Non-pigmented ciliary epithelial cell (primary cell): ENCODE results near the gene PIGN.
"Not testable (repeated sequence)": the region's sequence is repeated elsewhere in the genome, so short reads cannot be mapped to it uniquely, and the experiment has no call there.

Source experiments
- DNase-seq: peaks from one replicate; pipeline ENCODE4 v3.0.0-alpha.2; 2010; ENCODE audit warnings: low read depth

The PIGN gene

GRCh38 chr18:62061821-62062478, 124.9 kb downstream of the PIGN start:
- DNase-seq, result no peak

GRCh38 chr18:62060820-62061219, 126.0 kb downstream of the PIGN start:
- DNase-seq, result no peak

GRCh38 chr18:62054929-62055498, 131.8 kb downstream of the PIGN start:
- DNase-seq, result no peak

- no peak for DNase-seq
Measured at GRCh38 chr18:62048279-62048678, 138.6 kb downstream of the PIGN start.

- no peak for DNase-seq
Measured at GRCh38 chr18:62045316-62045715, 141.5 kb downstream of the PIGN start.

- no peak for DNase-seq
Measured at GRCh38 chr18:62044490-62045000, 142.3 kb downstream of the PIGN start.

GRCh38 chr18:62037989-62038778, 148.7 kb downstream of the PIGN start:
- DNase-seq, result no peak

GRCh38 chr18:62037012-62037742, 149.7 kb downstream of the PIGN start:
- no peak for DNase-seq

GRCh38 chr18:62034286-62034685, 152.6 kb downstream of the PIGN start:
- DNase-seq, result not testable (repeated sequence)

GRCh38 chr18:62033756-62034155, 153.1 kb downstream of the PIGN start:
- DNase-seq, result no peak

GRCh38 chr18:62033207-62033606, 153.6 kb downstream of the PIGN start:
- no peak for DNase-seq

- peak; percentile 60 for DNase-seq
Measured at GRCh38 chr18:62030091-62030985, 156.5 kb downstream of the PIGN start.

GRCh38 chr18:62028715-62029114, 158.1 kb downstream of the PIGN start:
- DNase-seq, result no peak

GRCh38 chr18:62027914-62028520, 158.8 kb downstream of the PIGN start:
- DNase-seq, result no peak

- peak; percentile 57 for DNase-seq
Measured at GRCh38 chr18:62026586-62026985, 160.3 kb downstream of the PIGN start.

GRCh38 chr18:62024983-62025382, 161.9 kb downstream of the PIGN start:
- no peak for DNase-seq

- no peak for DNase-seq
Measured at GRCh38 chr18:62023536-62023935, 163.3 kb downstream of the PIGN start.

GRCh38 chr18:62018759-62019041, 168.2 kb downstream of the PIGN start:
- DNase-seq, result no peak

GRCh38 chr18:62018034-62018758, 168.7 kb downstream of the PIGN start:
- no peak for DNase-seq

- no peak for DNase-seq
Measured at GRCh38 chr18:62017618-62018017, 169.2 kb downstream of the PIGN start.
